Ovary (tissue), 3 donors: Measurements from ENCODE around the gene NRCAM.

Source experiments
- CTCF ChIP-seq, 3 donors: fragments of 450-650 bp in 2 of 3; fragments of 200-600 bp in 1 of 3; IDR thresholded peaks; one replicate each; pipeline versions ENCODE4 v1.5.1 to v1.8.0; 2016 to 2022; ENCODE audit warnings: antibody characterized with exemption in 3 of 3, mild to moderate bottlenecking in 1 of 3
- EP300 ChIP-seq: sonication (generic); formaldehyde crosslinking; IDR thresholded peaks from one replicate; pipeline ENCODE4 v1.6.1; 2017; ENCODE audit warnings: antibody characterized with exemption
- POLR2A ChIP-seq: fragments of 450-650 bp; IDR thresholded peaks from one replicate; pipeline ENCODE4 v1.6.1; 2017; ENCODE audit warnings: antibody characterized with exemption, mild to moderate bottlenecking, moderate library complexity
- donor health status: DM: no; HTN: no; CAD: no.

GRCh38 chr7:108360058-108360800, 96.0 kb downstream of the NRCAM start:
- TF ChIP-seq EP300: no peak
- TF ChIP-seq POLR2A: no peak
- TF ChIP-seq CTCF (IDR thresholded peaks at IDR 0.05): no peak
